Stomach (tissue), 9 donors: Measurements from ENCODE around the gene MCCD1. TPM values are rescaled to one million over a fixed set of nuclear protein-coding genes. Genes with fewer than 3 reads are reported as not detected.

ENCODE experiments used
- DNase-seq, 2 donors: peaks; one replicate each; pipeline versions ENCODE4 v3.0.0 to v3.0.0-alpha.2; 2013 to 2019
- H3K27ac ChIP-seq, 5 donors: fragments of 200-600 bp in 4 of 5; sonication (generic) in 4 of 5; one replicate each; pipeline ENCODE4 v1.5.1; 2013 to 2019; ENCODE audit warnings: mild to moderate bottlenecking in 1 of 5, moderate library complexity in 1 of 5
- H3K27me3 ChIP-seq, 3 donors: fragments of 200-600 bp; sonication (generic); one replicate each; pipeline ENCODE4 v1.5.1; 2017 to 2019; ENCODE audit warnings: mixed run types in 1 of 3
- H3K36me3 ChIP-seq, 4 donors: fragments of 200-600 bp; sonication (generic); 1 replicate in 3 of 4; 2 replicates in 1 of 4; pipeline ENCODE4 v1.5.1; 2016 to 2019
- H3K4me1 ChIP-seq, 4 donors: fragments of 200-600 bp; sonication (generic); one replicate each; pipeline ENCODE4 v1.5.1; 2016 to 2019
- H3K4me3 ChIP-seq, 4 donors: fragments of 200-600 bp; sonication (generic) in 3 of 4; one replicate each; pipeline ENCODE4 v1.5.1; 2016 to 2019; ENCODE audit warnings: mild to moderate bottlenecking in 1 of 4
- H3K9me3 ChIP-seq, 4 donors: fragments of 200-600 bp; sonication (generic); one replicate each; pipeline ENCODE4 v1.5.1; 2016 to 2019
- EP300 ChIP-seq: sonication (generic); formaldehyde crosslinking; IDR thresholded peaks from one replicate; pipeline ENCODE4 v1.6.1; 2017; ENCODE audit warnings: antibody characterized with exemption
- POLR2A ChIP-seq, 4 donors: fragments of 450-650 bp; IDR thresholded peaks; one replicate each; pipeline ENCODE4 v1.6.1; 2016; ENCODE audit warnings: antibody characterized with exemption in 4 of 4, control low read depth in 2 of 4, mild to moderate bottlenecking in 1 of 4, moderate library complexity in 1 of 4
- POLR2AphosphoS5 ChIP-seq, 3 donors: sonication (generic); formaldehyde crosslinking; IDR thresholded peaks; one replicate each; pipeline ENCODE4 v1.6.1; 2016; ENCODE audit warnings: antibody characterized with exemption in 3 of 3
- whole genome bisulfite sequencing, 5 donors: extraction: QIAGEN DNeasy Blood & Tissue Kit in 3 of 5; methylation state at CpG; one replicate each; pipeline versions ENCODE4 v1.1.5 to v1.1.7; 2013 to 2018; 5-methylcytosine and 5-hydroxymethylcytosine counted together
- intact Hi-C: fragments of 100-400 bp; cut with DNase I; formaldehyde crosslinking; loops from one replicate; pipeline ENCODE4 v1.15.1; 2023; ENCODE audit warnings: low total_unique reads
- polyA plus RNA-seq, 3 donors: library from polyadenylated mRNA; stranded (reverse); fragments of 200-250 nt; gene quantifications; one replicate each; pipeline ENCODE4 v1.2.3, GENCODE V29; 2013
- total RNA-seq, 5 donors: library from RNA; depleted of rRNA; stranded (reverse); fragments of >200 nt; gene quantifications; one replicate each; pipeline versions ENCODE4 v1.1.0 to v1.2.3, GENCODE V29; 2014 to 2016
- TF ChIP-seq, protein P1 (sequence below), 7 experiments: fragments of 450-650 bp in 4 of 7; fragments of 200-600 bp in 3 of 7; sonication (generic) in 3 of 7; IDR thresholded peaks; one replicate each; pipeline ENCODE4 v1.5.1; 2016 to 2019; ENCODE audit warnings: antibody characterized with exemption in 7 of 7, control low read depth in 2 of 7, mild to moderate bottlenecking in 1 of 7
- donor health status: healthy with polysubstance abuse.
- donor health status: Bipolar disorder and iron deficiency.
- donor health status: healthy.

Gene MCCD1
- total and polyA plus RNA-seq, 8 donors = not detected

DNA sequence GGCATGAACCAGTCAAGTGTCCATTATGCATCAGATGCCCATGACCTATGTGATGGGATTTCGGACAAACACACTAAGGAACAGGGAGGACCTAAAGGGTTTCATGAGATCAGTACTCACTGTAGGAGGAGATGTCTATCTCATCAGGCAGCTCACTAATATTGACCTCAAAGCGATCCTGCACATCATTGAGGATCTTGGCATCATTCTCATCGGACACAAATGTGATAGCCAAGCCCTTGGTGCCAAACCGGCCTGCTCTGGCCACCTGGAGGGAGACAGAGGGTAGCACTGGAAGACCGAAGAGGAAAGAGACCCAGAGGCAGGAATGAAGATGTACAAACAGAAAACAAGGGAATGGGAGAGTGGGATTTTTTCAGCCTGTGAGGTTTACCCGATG is 1.9 kb downstream of the MCCD1 start:
- intact Hi-C loops = no loop called here
- no peak for DNase-seq
- peaks cover 59 to 65% (median 63%) of the 10 kb centered on the region in 4 donors for H3K36me3 ChIP-seq
- 66 to 70% (median 67%) methylated on average over 5 to 6 of the region's 6 CpGs for WGBS, 5 donors
- H3K27me3 ChIP-seq = no peaks in the 10 kb centered on the region
- no peaks in the 10 kb centered on the region for H3K9me3 ChIP-seq
- H3K4me3 ChIP-seq = no peak overlapping the region
- H3K27ac ChIP-seq = no peak overlapping the region
- H3K4me1 ChIP-seq = peaks cover 0 to 12% (median 7%) of the 10 kb centered on the region in 4 donors
- TF ChIP-seq POLR2A (IDR thresholded peaks at IDR 0.05) (no peak), EP300 (no peak), POLR2AphosphoS5 (IDR thresholded peaks at IDR 0.05) (no peak)
- TF ChIP-seq, protein P1, sequence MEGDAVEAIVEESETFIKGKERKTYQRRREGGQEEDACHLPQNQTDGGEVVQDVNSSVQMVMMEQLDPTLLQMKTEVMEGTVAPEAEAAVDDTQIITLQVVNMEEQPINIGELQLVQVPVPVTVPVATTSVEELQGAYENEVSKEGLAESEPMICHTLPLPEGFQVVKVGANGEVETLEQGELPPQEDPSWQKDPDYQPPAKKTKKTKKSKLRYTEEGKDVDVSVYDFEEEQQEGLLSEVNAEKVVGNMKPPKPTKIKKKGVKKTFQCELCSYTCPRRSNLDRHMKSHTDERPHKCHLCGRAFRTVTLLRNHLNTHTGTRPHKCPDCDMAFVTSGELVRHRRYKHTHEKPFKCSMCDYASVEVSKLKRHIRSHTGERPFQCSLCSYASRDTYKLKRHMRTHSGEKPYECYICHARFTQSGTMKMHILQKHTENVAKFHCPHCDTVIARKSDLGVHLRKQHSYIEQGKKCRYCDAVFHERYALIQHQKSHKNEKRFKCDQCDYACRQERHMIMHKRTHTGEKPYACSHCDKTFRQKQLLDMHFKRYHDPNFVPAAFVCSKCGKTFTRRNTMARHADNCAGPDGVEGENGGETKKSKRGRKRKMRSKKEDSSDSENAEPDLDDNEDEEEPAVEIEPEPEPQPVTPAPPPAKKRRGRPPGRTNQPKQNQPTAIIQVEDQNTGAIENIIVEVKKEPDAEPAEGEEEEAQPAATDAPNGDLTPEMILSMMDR (IDR thresholded peaks at IDR 0.05) = no peak

GRCh38 chr6:31531162-31531561 is 2.4 kb downstream of the MCCD1 start:
- H3K36me3 ChIP-seq = peaks cover 64 to 70% (median 68%) of the 10 kb centered on the region in 4 donors
- H3K4me3 ChIP-seq = no peak overlapping the region
- 88 to 94% (median 92%) methylated on average over 7 of the region's 7 CpGs for WGBS, 5 donors
- no peaks in the 10 kb centered on the region for H3K9me3 ChIP-seq
- H3K27ac ChIP-seq = no peak overlapping the region
- DNase-seq = no peak
- intact Hi-C loops = no loop called here
- TF ChIP-seq, protein P1 (IDR thresholded peaks at IDR 0.05) = no peak
- peaks cover 0 to 12% (median 8%) of the 10 kb centered on the region in 4 donors for H3K4me1 ChIP-seq
- H3K27me3 ChIP-seq = no peaks in the 10 kb centered on the region

GRCh38 chr6:31531771-31532643 is 3.2 kb downstream of the MCCD1 start:
- Histone ChIP-seq H3K27ac (no peak overlapping the region), H3K36me3 (peaks cover 72 to 78% (median 77%) of the 10 kb centered on the region in 4 donors), H3K27me3 (no peaks in the 10 kb centered on the region), H3K4me1 (peaks cover 0 to 20% (median 11%) of the 10 kb centered on the region in 4 donors), H3K4me3 (no peak overlapping the region), H3K9me3 (no peaks in the 10 kb centered on the region)
- intact Hi-C loops = no loop called here
- TF ChIP-seq POLR2A (IDR thresholded peaks at IDR 0.05) = no peak
- TF ChIP-seq EP300 = no peak
- TF ChIP-seq, protein P1 (IDR thresholded peaks at IDR 0.05) = no peak
- TF ChIP-seq POLR2AphosphoS5 (IDR thresholded peaks at IDR 0.05) = no peak
- no peak for DNase-seq
- whole genome bisulfite sequencing, 5 donors = 67 to 70% (median 70%) methylated on average over 9 of the region's 9 CpGs

DNA sequence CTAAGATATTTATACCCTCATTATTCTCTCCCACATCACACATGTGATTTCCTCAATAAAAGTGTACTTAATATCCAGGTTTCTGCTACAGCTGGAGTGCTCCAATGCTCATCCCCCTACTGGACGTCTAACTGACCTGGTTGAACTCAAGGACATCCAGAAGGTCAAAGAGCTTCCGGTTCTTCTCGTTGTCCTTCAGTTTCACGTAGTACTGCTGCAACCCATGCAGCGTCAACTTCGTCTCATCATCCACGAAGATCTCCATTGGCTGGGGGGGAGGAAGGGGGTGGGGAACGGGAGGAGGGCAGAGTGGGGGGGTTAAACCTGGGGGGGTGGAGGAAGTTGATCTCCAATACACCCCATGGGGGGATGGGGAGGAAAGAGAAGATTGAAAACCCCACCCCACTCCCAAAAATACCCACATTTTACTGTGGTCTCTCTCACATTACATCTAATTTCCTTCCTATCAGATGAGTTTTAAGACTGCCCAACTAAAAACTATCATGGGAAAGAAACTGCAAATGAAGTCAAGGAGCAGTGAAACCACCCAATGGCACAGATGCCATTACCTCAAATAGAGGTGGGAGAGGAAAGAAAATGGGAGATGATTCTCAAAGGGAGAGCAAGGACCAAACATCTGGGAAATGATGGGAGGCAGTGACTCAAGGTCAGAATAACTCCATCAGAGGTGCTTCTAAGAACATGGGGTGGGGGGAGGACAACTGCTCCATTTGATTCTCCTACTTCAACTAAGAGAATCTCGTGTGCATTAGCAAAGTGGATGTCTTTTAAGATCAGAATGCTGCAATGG is 4.1 kb downstream of the MCCD1 start:
- H3K27ac ChIP-seq = no peak overlapping the region
- H3K36me3 ChIP-seq = peaks cover 81 to 87% (median 85%) of the 10 kb centered on the region in 4 donors
- intact Hi-C loops = no loop called here
- H3K27me3 ChIP-seq = no peaks in the 10 kb centered on the region
- peaks cover 0 to 29% (median 16%) of the 10 kb centered on the region in 4 donors for H3K4me1 ChIP-seq
- TF ChIP-seq, protein P1 (IDR thresholded peaks at IDR 0.05) = no peak
- TF ChIP-seq EP300 (no peak), POLR2AphosphoS5 (IDR thresholded peaks at IDR 0.05) (no peak), POLR2A (IDR thresholded peaks at IDR 0.05) (no peak)
- H3K4me3 ChIP-seq = no peak overlapping the region
- DNase-seq = no peak
- WGBS, 5 donors = 57 to 68% (median 63%) methylated on average over 9 of the region's 9 CpGs
- H3K9me3 ChIP-seq = no peaks in the 10 kb centered on the region
